Measurements from ENCODE around the gene MPI. TPM values are rescaled to one million over a fixed set of nuclear protein-coding genes. Genes with fewer than 3 reads are reported as not detected.

Gene MPI
- total and polyA plus RNA-seq, 10 of the 15 experiments (the other 5 are each of a cell fraction or from before 2014, with no cell fraction given), result 35.6 to 93.9 (median 44.1) TPM

GRCh38 chr15:74890665-74890960 lies 771 bp downstream of the MPI start (continued):
- no peak for TF ChIP-seq ZNF384 (IDR thresholded peaks at IDR 0.05; ENCODE audit: borderline replicate concordance, low read depth, low read length)
- no peak for TF ChIP-seq REST (IDR thresholded peaks at IDR 0.05; ENCODE audit: low read depth, low read length)
- no peak for TF ChIP-seq SIN3A (IDR thresholded peaks at IDR 0.05; ENCODE audit: low read depth, low read length)
- no peak for TF ChIP-seq BCL11A (IDR thresholded peaks at IDR 0.05; ENCODE audit: low read depth, low read length)
- TF ChIP-seq HDAC6 (IDR thresholded peaks at IDR 0.05; ENCODE audit: unreplicated experiment), result no peak
- TF ChIP-seq EED (IDR thresholded peaks at IDR 0.05; ENCODE audit: low read depth), result no peak
- no peak for TF ChIP-seq ZNF24 (IDR thresholded peaks at IDR 0.05)
- no peak for TF ChIP-seq BMI1 (IDR thresholded peaks at IDR 0.05; ENCODE audit: borderline replicate concordance)

GRCh38 chr15:74891469-74891868 lies 1.6 kb downstream of the MPI start:
- Histone ChIP-seq H3K27me3 (replicated peaks in 1 of 2; ENCODE audit: control insufficient read depth in 2 of 2, insufficient read depth in 2 of 2, low read length in 1 of 2) (no peaks in the 10 kb centered on the region), H4K20me1 (ENCODE audit: control insufficient read depth, insufficient read depth) (no peaks in the 10 kb centered on the region), H3K4me3 (no peak overlapping the region), H3K9me3 (replicated peaks; ENCODE audit: control insufficient read depth, insufficient read depth, low read length) (no peaks in the 10 kb centered on the region), H3K79me2 (ENCODE audit: control insufficient read depth, insufficient read depth, low read length) (peaks cover 12% of the 10 kb centered on the region), H2AFZ (ENCODE audit: control insufficient read depth, low read depth, low read length) (no peak overlapping the region), H3K4me2 (ENCODE audit: control insufficient read depth, insufficient read depth) (peak overlapping the region; percentile 85; the same call in 1 of the 2 replicates), H3K4me1 (ENCODE audit: control insufficient read depth, insufficient read depth, low read length) (peaks cover 25% of the 10 kb centered on the region), H3K9ac (ENCODE audit: control insufficient read depth, insufficient read depth, low read length) (no peak overlapping the region), H3K27ac (ENCODE audit: control insufficient read depth, insufficient read depth) (no peak overlapping the region), H3K36me3 (ENCODE audit: control insufficient read depth in 2 of 2, insufficient read depth in 2 of 2, low read length in 1 of 2) (peaks cover 0 to 10% of the 10 kb centered on the region in 2 experiments)
- FAIRE-seq (no peak), DNase-seq (ENCODE audit: low read depth, low spot score) (no peak), ATAC-seq (no peak)
- SMC1A ChIA-PET (ENCODE audit: uncharacterized antibody, unreplicated experiment), result interaction anchor here (1.1 to 1.7 kb wide), 2 partner anchors 11 to 22 kb away, joined by 6 to 9 read pairs; no protein-coding TSS in a partner anchor
- POLR2A ChIA-PET, result interaction anchor here (1.9 kb wide), 1 partner anchor 11 kb away, joined by 7 read pairs; no protein-coding TSS in a partner anchor
- in situ Hi-C loops (cut with MboI) (no loop called here), intact Hi-C loops (cut with micrococcal nuclease; ENCODE audit: unreplicated experiment) (no loop called here)
- CTCF ChIA-PET, result interaction anchor here (1.0 to 4.5 kb wide), 4 partner anchors 10 to 254 kb away, joined by 3 to 37 read pairs (median 4); no protein-coding TSS in a partner anchor
- BruUV-seq (replicated peaks), result no TSS peak
- 100% methylated on average over 3 of the region's 3 CpGs for WGBS (ENCODE audit: insufficient coverage, insufficient replicate concordance, low lambda C conversion rate, missing lambda C conversion rate)
- RAD21 ChIA-PET (ENCODE audit: unreplicated experiment), result interaction anchor here (1.1 to 1.8 kb wide), 2 partner anchors 10 to 22 kb away, joined by 3 to 4 read pairs; no protein-coding TSS in a partner anchor
- no peak for TF ChIP-seq NR2F1 (conservative IDR thresholded peaks at IDR 0.05)
- TF ChIP-seq RUNX3 (IDR thresholded peaks at IDR 0.05; ENCODE audit: low read length), result no peak
- TF ChIP-seq, protein P1, sequence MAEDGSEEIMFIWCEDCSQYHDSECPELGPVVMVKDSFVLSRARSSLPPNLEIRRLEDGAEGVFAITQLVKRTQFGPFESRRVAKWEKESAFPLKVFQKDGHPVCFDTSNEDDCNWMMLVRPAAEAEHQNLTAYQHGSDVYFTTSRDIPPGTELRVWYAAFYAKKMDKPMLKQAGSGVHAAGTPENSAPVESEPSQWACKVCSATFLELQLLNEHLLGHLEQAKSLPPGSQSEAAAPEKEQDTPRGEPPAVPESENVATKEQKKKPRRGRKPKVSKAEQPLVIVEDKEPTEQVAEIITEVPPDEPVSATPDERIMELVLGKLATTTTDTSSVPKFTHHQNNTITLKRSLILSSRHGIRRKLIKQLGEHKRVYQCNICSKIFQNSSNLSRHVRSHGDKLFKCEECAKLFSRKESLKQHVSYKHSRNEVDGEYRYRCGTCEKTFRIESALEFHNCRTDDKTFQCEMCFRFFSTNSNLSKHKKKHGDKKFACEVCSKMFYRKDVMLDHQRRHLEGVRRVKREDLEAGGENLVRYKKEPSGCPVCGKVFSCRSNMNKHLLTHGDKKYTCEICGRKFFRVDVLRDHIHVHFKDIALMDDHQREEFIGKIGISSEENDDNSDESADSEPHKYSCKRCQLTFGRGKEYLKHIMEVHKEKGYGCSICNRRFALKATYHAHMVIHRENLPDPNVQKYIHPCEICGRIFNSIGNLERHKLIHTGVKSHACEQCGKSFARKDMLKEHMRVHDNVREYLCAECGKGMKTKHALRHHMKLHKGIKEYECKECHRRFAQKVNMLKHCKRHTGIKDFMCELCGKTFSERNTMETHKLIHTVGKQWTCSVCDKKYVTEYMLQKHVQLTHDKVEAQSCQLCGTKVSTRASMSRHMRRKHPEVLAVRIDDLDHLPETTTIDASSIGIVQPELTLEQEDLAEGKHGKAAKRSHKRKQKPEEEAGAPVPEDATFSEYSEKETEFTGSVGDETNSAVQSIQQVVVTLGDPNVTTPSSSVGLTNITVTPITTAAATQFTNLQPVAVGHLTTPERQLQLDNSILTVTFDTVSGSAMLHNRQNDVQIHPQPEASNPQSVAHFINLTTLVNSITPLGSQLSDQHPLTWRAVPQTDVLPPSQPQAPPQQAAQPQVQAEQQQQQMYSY (CRISPR knock-in tag; IDR thresholded peaks at IDR 0.05), result no peak
- no peak for TF ChIP-seq CREB1 (IDR thresholded peaks at IDR 0.05; ENCODE audit: low read depth)
- TF ChIP-seq BCLAF1 (IDR thresholded peaks at IDR 0.05), result no peak

Measured in GM12878 (cell line).